Sigmoid colon (tissue), 7 donors: ENCODE data around the gene ZBTB47. TPM values are rescaled to one million over a fixed set of nuclear protein-coding genes. Genes with fewer than 3 reads are reported as not detected.

Experiments
- DNase-seq: peaks from one replicate; pipeline ENCODE4 v3.0.0-alpha.2; 2019
- H3K27ac ChIP-seq, 4 donors: fragments of 200-600 bp; sonication (generic); one replicate each; pipeline ENCODE4 v1.5.1; 2016 to 2019; ENCODE audit warnings: mild to moderate bottlenecking in 1 of 4
- H3K27me3 ChIP-seq, 3 donors: fragments of 200-600 bp; sonication (generic); one replicate each; pipeline ENCODE4 v1.5.1; 2019; ENCODE audit warnings: mild to moderate bottlenecking in 1 of 3
- H3K36me3 ChIP-seq, 4 donors: fragments of 200-600 bp; sonication (generic); one replicate each; pipeline ENCODE4 v1.5.1; 2016 to 2019
- H3K4me1 ChIP-seq, 4 donors: fragments of 200-600 bp; sonication (generic); one replicate each; pipeline ENCODE4 v1.5.1; 2017 to 2019
- H3K4me3 ChIP-seq, 4 donors: fragments of 200-600 bp; sonication (generic); one replicate each; pipeline ENCODE4 v1.5.1; 2017 to 2019; ENCODE audit warnings: mild to moderate bottlenecking in 2 of 4, moderate library complexity in 1 of 4
- H3K9me3 ChIP-seq, 4 donors: fragments of 200-600 bp in 3 of 4; sonication (generic) in 3 of 4; one replicate each; pipeline versions ENCODE4 v1.5.1 to v1.6.1; 2013 to 2019
- EP300 ChIP-seq, 4 donors: sonication (generic); formaldehyde crosslinking; IDR thresholded peaks; one replicate each; pipeline ENCODE4 v1.6.1; 2017; ENCODE audit warnings: antibody characterized with exemption in 4 of 4
- POLR2A ChIP-seq, 2 donors: fragments of 450-650 bp; IDR thresholded peaks; one replicate each; pipeline ENCODE4 v1.6.1; 2016; ENCODE audit warnings: antibody characterized with exemption in 2 of 2, mild to moderate bottlenecking in 2 of 2, moderate library complexity in 2 of 2
- POLR2AphosphoS5 ChIP-seq, 4 donors: sonication (generic); formaldehyde crosslinking; IDR thresholded peaks; one replicate each; pipeline ENCODE4 v1.6.1; 2017; ENCODE audit warnings: antibody characterized with exemption in 4 of 4
- WGBS, 2 donors: extraction: QIAGEN DNeasy Blood & Tissue Kit; methylation state at CpG; one replicate each; pipeline ENCODE4 v1.1.7; 2013; 5-methylcytosine and 5-hydroxymethylcytosine counted together
- intact Hi-C: fragments of 100-400 bp; cut with DNase I; formaldehyde crosslinking; loops from one replicate; pipeline ENCODE4 v1.15.1; 2023
- polyA plus RNA-seq, 3 donors: library from polyadenylated mRNA; stranded (reverse); fragments of 200-250 nt; gene quantifications; one replicate each; pipeline ENCODE4 v1.2.3, GENCODE V29; 2013
- total RNA-seq, 4 donors: library from RNA; depleted of rRNA; stranded (reverse); fragments of >200 nt; gene quantifications; one replicate each; pipeline ENCODE4 v1.1.0, GENCODE V29; 2016
- TF ChIP-seq, protein P1 (sequence below), 4 experiments: fragments of 450-650 bp in 3 of 4; fragments of 200-600 bp in 1 of 4; IDR thresholded peaks; one replicate each; pipeline ENCODE4 v1.5.1; 2016 to 2019; ENCODE audit warnings: antibody characterized with exemption in 4 of 4, mild to moderate bottlenecking in 3 of 4, moderate library complexity in 2 of 4
- donor health status: healthy with polysubstance abuse.
- donor health status: Bipolar disorder and iron deficiency.
- donor health status: healthy.

Gene ZBTB47
- total and polyA plus RNA-seq, 7 donors, result 6.2 to 74.8 (median 34.9) TPM

DNA sequence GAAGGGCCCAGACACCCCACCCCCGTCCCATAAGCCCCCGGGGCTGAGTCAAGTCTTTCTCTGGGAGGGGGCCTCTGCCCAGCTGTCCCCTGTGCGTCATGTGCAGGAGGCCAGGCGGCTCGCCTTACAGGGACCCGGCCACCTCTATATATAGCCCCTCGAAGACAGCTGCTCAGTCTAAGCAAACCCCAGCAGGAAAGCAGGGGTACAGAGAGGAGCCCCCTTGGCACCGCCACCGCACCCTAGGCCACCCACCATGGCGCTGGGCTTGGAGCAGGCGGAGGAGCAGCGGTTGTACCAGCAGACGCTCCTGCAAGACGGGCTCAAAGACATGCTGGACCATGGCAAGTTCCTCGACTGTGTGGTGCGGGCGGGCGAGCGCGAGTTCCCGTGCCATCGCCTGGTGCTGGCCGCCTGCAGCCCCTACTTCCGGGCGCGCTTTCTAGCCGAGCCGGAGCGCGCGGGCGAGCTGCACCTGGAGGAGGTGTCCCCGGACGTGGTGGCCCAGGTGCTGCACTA, 31.9 kb downstream of the ZBTB47 start, which contains the start of gene KLHL40:
Gene KLHL40, plus strand, starts transcription at position 175 of the 519 bp plus-strand sequence. Its CDS starts 82 bp downstream, at position 257.
- TF ChIP-seq POLR2AphosphoS5 (IDR thresholded peaks at IDR 0.05), result no peak
- TF ChIP-seq POLR2A (IDR thresholded peaks at IDR 0.05), result no peak
- TF ChIP-seq, protein P1, sequence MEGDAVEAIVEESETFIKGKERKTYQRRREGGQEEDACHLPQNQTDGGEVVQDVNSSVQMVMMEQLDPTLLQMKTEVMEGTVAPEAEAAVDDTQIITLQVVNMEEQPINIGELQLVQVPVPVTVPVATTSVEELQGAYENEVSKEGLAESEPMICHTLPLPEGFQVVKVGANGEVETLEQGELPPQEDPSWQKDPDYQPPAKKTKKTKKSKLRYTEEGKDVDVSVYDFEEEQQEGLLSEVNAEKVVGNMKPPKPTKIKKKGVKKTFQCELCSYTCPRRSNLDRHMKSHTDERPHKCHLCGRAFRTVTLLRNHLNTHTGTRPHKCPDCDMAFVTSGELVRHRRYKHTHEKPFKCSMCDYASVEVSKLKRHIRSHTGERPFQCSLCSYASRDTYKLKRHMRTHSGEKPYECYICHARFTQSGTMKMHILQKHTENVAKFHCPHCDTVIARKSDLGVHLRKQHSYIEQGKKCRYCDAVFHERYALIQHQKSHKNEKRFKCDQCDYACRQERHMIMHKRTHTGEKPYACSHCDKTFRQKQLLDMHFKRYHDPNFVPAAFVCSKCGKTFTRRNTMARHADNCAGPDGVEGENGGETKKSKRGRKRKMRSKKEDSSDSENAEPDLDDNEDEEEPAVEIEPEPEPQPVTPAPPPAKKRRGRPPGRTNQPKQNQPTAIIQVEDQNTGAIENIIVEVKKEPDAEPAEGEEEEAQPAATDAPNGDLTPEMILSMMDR (IDR thresholded peaks at IDR 0.05), result no peak
- no peak for TF ChIP-seq EP300 (IDR thresholded peaks at IDR 0.05)
- intact Hi-C loops, result no loop called here
- Histone ChIP-seq H3K36me3 (no peaks in the 10 kb centered on the region), H3K4me3 (peak within 1 kb of the TSS in 3 of 4 donors; percentile 23 to 36 (median 25)), H3K27ac (peak within 1 kb of the TSS; percentile 6 to 60 (median 29)), H3K9me3 (no peaks in the 10 kb centered on the region), H3K4me1 (peaks cover 0 to 34% (median 30%) of the 10 kb centered on the region in 4 donors), H3K27me3 (peaks cover 0 to 9% (median 0%) of the 10 kb centered on the region in 3 donors)
- peak; percentile 63 for DNase-seq
- WGBS, 2 donors, result 45 to 53% methylated on average over 34 of the region's 34 CpGs

DNA sequence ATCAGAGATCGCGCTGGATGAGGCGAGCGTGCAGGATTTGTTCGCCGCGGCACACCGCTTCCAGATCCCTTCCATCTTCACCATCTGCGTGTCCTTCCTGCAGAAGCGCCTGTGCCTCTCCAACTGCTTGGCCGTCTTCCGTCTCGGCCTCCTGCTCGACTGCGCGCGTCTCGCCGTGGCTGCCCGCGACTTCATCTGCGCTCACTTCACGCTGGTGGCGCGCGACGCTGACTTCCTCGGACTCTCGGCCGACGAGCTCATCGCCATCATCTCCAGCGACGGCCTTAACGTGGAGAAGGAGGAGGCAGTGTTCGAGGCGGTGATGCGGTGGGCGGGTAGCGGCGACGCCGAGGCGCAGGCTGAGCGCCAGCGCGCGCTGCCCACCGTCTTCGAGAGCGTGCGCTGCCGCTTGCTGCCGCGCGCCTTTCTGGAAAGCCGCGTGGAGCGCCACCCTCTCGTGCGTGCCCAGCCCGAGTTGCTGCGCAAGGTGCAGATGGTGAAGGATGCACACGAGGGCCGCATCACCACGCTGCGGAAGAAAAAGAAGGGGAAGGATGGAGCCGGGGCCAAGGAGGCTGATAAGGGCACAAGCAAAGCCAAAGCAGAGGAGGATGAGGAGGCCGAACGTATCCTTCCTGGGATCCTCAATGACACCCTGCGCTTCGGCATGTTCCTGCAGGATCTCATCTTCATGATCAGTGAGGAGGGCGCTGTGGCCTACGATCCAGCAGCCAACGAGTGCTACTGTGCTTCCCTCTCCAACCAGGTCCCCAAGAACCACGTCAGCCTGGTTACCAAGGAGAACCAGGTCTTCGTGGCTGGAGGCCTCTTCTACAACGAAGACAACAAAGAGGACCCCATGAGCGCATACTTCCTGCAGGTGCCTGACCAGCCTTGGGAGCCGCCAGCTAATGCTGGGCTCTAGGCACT, 32.7 kb downstream of the ZBTB47 start:
- no peak overlapping the region for H3K27ac ChIP-seq
- H3K4me3 ChIP-seq, result peak overlapping the region in 3 of 4 donors; percentile 23 to 36 (median 25)
- 43 to 49% methylated on average over 80 of the region's 80 CpGs for WGBS, 2 donors
- no peaks in the 10 kb centered on the region for H3K9me3 ChIP-seq
- intact Hi-C loops, result no loop called here
- peaks cover 0 to 9% (median 0%) of the 10 kb centered on the region in 3 donors for H3K27me3 ChIP-seq
- no peak for TF ChIP-seq POLR2A (IDR thresholded peaks at IDR 0.05)
- no peak for TF ChIP-seq EP300 (IDR thresholded peaks at IDR 0.05)
- TF ChIP-seq, protein P1 (IDR thresholded peaks at IDR 0.05), result no peak
- no peak for TF ChIP-seq POLR2AphosphoS5 (IDR thresholded peaks at IDR 0.05)
- H3K36me3 ChIP-seq, result no peaks in the 10 kb centered on the region
- peaks cover 0 to 34% (median 30%) of the 10 kb centered on the region in 4 donors for H3K4me1 ChIP-seq
- peak; percentile 56 for DNase-seq

DNA sequence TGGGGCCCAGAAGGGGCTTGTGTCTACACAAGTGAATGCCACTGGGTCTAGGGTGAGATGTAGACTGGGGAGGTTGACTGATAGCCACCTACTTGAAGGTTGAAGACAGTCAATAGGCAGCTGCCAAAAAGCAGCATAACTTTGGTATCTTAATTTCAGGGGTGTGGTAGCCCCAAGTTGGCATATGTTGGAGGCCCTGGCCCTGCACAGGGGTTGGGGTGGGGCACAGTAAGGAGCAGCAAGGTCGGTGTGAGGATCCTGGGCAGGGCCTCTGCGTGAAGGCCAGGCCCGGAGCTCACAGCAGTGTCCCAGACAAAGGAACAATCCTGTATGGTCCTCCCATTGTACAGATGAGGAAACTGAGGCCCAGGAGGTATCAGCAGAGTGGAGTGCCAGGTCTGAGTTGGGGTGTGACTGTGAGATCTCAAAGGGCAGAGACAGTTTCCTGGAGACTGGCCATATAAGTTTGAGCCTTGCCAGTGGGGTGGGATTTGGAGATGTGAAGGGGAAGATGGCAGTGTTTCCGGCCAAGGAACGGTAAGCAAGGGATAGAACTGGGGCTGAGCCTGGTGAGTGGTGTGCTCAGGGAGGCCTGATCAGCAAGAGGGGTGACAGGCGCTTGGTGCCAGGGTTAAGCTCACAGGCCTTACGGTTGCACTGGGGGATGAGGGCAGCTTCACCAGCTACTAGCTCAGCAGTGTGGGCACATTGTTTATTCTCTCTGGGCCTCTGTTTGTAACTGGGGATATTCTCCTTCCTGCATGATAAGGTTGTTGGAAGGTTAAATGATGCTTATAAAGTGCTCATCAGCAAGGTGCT, 33.5 kb downstream of the ZBTB47 start:
- no peaks in the 10 kb centered on the region for H3K9me3 ChIP-seq
- TF ChIP-seq EP300 (IDR thresholded peaks at IDR 0.05) (no peak), POLR2AphosphoS5 (IDR thresholded peaks at IDR 0.05) (no peak), POLR2A (IDR thresholded peaks at IDR 0.05) (no peak)
- TF ChIP-seq, protein P1 (IDR thresholded peaks at IDR 0.05), result no peak
- peak; percentile 41 for DNase-seq
- intact Hi-C loops, result no loop called here
- H3K27ac ChIP-seq, result no peak overlapping the region
- H3K27me3 ChIP-seq, result peaks cover 0 to 9% (median 0%) of the 10 kb centered on the region in 3 donors
- H3K4me1 ChIP-seq, result peaks cover 0 to 34% (median 30%) of the 10 kb centered on the region in 4 donors
- H3K36me3 ChIP-seq, result no peaks in the 10 kb centered on the region
- WGBS, 2 donors, result 84 to 89% methylated on average over 7 of the region's 7 CpGs
- no peak overlapping the region for H3K4me3 ChIP-seq

DNA sequence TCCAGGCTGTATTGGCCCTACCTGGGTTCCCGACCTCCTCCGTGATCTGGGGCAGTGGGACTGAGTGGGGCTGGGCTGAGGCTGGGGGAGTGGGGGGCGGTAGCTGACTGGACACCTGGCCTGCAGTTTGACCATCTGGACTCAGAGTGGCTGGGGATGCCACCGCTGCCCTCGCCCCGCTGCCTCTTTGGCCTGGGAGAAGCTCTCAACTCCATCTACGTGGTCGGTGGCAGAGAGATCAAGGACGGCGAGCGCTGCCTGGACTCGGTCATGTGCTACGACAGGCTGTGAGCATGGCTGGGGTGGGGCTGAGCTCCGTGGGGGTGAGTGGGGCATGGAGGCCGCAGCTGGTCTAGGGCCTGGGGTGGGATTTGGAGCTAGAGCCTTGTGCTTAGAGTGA, 34.5 kb downstream of the ZBTB47 start:
- H3K4me1 ChIP-seq, result peaks cover 0 to 34% (median 30%) of the 10 kb centered on the region in 4 donors
- H3K27me3 ChIP-seq, result peaks cover 0 to 9% (median 0%) of the 10 kb centered on the region in 3 donors
- WGBS, 2 donors, result 88 to 90% methylated on average over 15 of the region's 15 CpGs
- H3K27ac ChIP-seq, result no peak overlapping the region
- H3K9me3 ChIP-seq, result no peaks in the 10 kb centered on the region
- DNase-seq, result peak; percentile 58
- H3K4me3 ChIP-seq, result no peak overlapping the region
- intact Hi-C loops, result no loop called here
- H3K36me3 ChIP-seq, result no peaks in the 10 kb centered on the region
- TF ChIP-seq, protein P1 (IDR thresholded peaks at IDR 0.05), result no peak
- TF ChIP-seq POLR2A (IDR thresholded peaks at IDR 0.05) (no peak), POLR2AphosphoS5 (IDR thresholded peaks at IDR 0.05) (no peak), EP300 (IDR thresholded peaks at IDR 0.05) (no peak)
